Hematopoietic multipotent progenitor cell (in vitro differentiated cells): Measurements from ENCODE around the gene PTCD2. TPM values are rescaled to one million over a fixed set of nuclear protein-coding genes. Genes with fewer than 3 reads are reported as not detected.
"Not testable (repeated sequence)": the region's sequence is repeated elsewhere in the genome, so short reads cannot be mapped to it uniquely, and the experiment has no call there.

Experiments used
- DNase-seq, 3 donors: peaks; one replicate each; pipeline ENCODE4 v3.0.0-alpha.2; 2011 to 2015; ENCODE audit warnings: low read depth in 2 of 3, low spot score in 2 of 3
- total RNA-seq: library from RNA; depleted of rRNA; stranded (reverse); fragments of >200 nt; gene quantifications from one replicate; pipeline ENCODE4 v1.2.3, GENCODE V29; 2012

PTCD2 gene
- total RNA-seq, 1 donor: 5.1 TPM

- DNase-seq: no peak
Observed at GRCh38 chr5:72377910-72378638, 57.9 kb downstream of the PTCD2 start.

GRCh38 chr5:72378639-72379289 lies 58.6 kb downstream of the PTCD2 start:
- peak in 2 of 3 donors; percentile 57 to 74 for DNase-seq

- DNase-seq: no peak
Observed at GRCh38 chr5:72379936-72380335, 59.8 kb downstream of the PTCD2 start.

- peak in 2 of 3 donors; percentile 44 to 80 for DNase-seq
Observed at GRCh38 chr5:72380492-72381274, 60.5 kb downstream of the PTCD2 start.

- no peak for DNase-seq
Observed at GRCh38 chr5:72383280-72383679, 63.1 kb downstream of the PTCD2 start.

- no peak for DNase-seq
Observed at GRCh38 chr5:72383726-72384125, 63.6 kb downstream of the PTCD2 start.

- DNase-seq: peak in 1 of 3 donors; percentile 24
Observed at GRCh38 chr5:72386639-72387038, 66.5 kb downstream of the PTCD2 start.

GRCh38 chr5:72387985-72388384 lies 67.8 kb downstream of the PTCD2 start:
- no peak for DNase-seq

- no peak for DNase-seq
Observed at GRCh38 chr5:72388646-72389045, 68.5 kb downstream of the PTCD2 start.

- no peak for DNase-seq
Observed at GRCh38 chr5:72390836-72391235, 70.7 kb downstream of the PTCD2 start.

GRCh38 chr5:72392326-72392733 lies 72.2 kb downstream of the PTCD2 start:
- DNase-seq: no peak

- no peak for DNase-seq
Observed at GRCh38 chr5:72393052-72393451, 72.9 kb downstream of the PTCD2 start.

- DNase-seq: peak in 2 of 3 donors; percentile 43 to 68
Observed at GRCh38 chr5:72394688-72395087, 74.5 kb downstream of the PTCD2 start.

- DNase-seq: no peak
Observed at GRCh38 chr5:72397836-72398235, 77.7 kb downstream of the PTCD2 start.

- DNase-seq: no peak
Observed at GRCh38 chr5:72400950-72401349, 80.8 kb downstream of the PTCD2 start.

GRCh38 chr5:72402381-72402890 lies 82.3 kb downstream of the PTCD2 start:
- DNase-seq: no peak

GRCh38 chr5:72402959-72403628 lies 82.9 kb downstream of the PTCD2 start:
- no peak for DNase-seq

- DNase-seq: not testable (repeated sequence)
Observed at GRCh38 chr5:72404771-72405170, 84.6 kb downstream of the PTCD2 start.

- no peak for DNase-seq
Observed at GRCh38 chr5:72407078-72407477, 86.9 kb downstream of the PTCD2 start.

GRCh38 chr5:72407541-72407940 lies 87.4 kb downstream of the PTCD2 start:
- no peak for DNase-seq

GRCh38 chr5:72408127-72408526 lies 88.0 kb downstream of the PTCD2 start:
- DNase-seq: no peak
